Ishikawa (cell line): Measurements from ENCODE around the gene CAPRIN1.

Source experiments
- CEBPB ChIP-seq: IDR thresholded peaks from 2 replicates; pipeline ENCODE4 v1.6.1; 2012
- CREB1 ChIP-seq: IDR thresholded peaks from 2 replicates; pipeline ENCODE4 v1.6.1; 2012; ENCODE audit warnings: low read depth
- EGR1 ChIP-seq: IDR thresholded peaks from 2 replicates; pipeline ENCODE4 v1.6.1; 2012
- EP300 ChIP-seq: IDR thresholded peaks from 2 replicates; pipeline ENCODE4 v1.6.1; 2012; ENCODE audit warnings: borderline replicate concordance
- FOXM1 ChIP-seq: IDR thresholded peaks from 2 replicates; pipeline ENCODE4 v1.6.1; 2012; ENCODE audit warnings: low read depth, borderline replicate concordance
- NFIC ChIP-seq: IDR thresholded peaks from 2 replicates; pipeline ENCODE4 v1.6.1; 2012
- RAD21 ChIP-seq: IDR thresholded peaks from 2 replicates; pipeline ENCODE4 v1.6.1; 2012; ENCODE audit warnings: low read depth
- TAF1 ChIP-seq: IDR thresholded peaks from 2 replicates; pipeline ENCODE4 v1.6.1; 2012; ENCODE audit warnings: low read depth, mild to moderate bottlenecking
- TCF12 ChIP-seq: IDR thresholded peaks from 2 replicates; pipeline ENCODE4 v1.6.1; 2012; ENCODE audit warnings: low read depth
- TEAD4 ChIP-seq: IDR thresholded peaks from 2 replicates; pipeline ENCODE4 v1.6.1; 2012
- YY1 ChIP-seq: IDR thresholded peaks from 2 replicates; pipeline ENCODE4 v1.6.1; 2012; ENCODE audit warnings: low read depth
- ZBTB7A ChIP-seq: IDR thresholded peaks from 2 replicates; pipeline ENCODE4 v1.6.1; 2012; ENCODE audit warnings: low read depth
- TF ChIP-seq, protein P1 (sequence below): IDR thresholded peaks from 2 replicates; pipeline ENCODE4 v1.6.1; 2012
- TF ChIP-seq, protein P2 (sequence below): IDR thresholded peaks from 2 replicates; pipeline ENCODE4 v1.6.1; 2012; ENCODE audit warnings: low read depth, mild to moderate bottlenecking
- TF ChIP-seq, protein P3 (sequence below): IDR thresholded peaks from 2 replicates; pipeline ENCODE4 v1.6.1; 2012

Gene CAPRIN1

DNA sequence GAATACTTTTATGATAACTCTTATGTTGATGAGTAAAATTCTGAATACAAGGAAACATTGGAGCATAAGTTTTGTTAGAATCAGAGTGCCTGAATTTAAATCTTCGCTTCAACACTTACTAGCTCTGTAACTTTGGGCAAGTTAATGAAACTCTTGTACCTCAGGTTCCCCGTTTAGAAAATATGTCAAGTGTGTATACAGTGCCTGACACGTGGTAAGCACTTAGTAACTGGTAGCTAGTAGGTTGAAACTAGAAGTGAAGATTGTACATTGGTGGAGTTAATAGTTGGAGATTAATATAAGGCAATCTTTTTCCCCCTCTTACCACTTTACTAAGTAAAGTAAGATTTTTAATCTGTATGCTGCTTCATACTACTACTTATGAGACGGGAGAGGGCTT, 29.1 kb downstream of the CAPRIN1 start:
- TF ChIP-seq TEAD4: no peak

DNA sequence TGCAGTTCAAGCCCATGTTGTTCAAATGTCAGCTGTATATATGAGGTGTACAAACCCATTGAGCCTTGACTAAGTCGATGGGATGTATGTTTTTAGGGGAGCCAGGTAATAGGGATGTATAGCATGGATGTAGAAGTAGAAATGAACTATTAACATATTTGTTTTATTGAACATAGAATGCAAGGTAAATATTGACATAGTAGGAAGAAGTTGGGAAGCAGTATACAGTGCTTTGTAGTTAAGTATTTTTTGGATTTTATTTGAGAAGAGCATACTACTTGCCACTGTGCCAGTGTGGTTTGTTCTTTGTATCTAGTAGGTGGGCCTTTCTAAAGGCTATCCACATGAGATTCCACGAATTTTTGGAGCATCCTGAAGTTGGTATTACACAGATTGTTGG, 33.1 kb downstream of the CAPRIN1 start:
- TF ChIP-seq TEAD4 (no peak), EP300 (no peak), FOXM1 (no peak), ZBTB7A (no peak), CEBPB (no peak), TCF12 (no peak), RAD21 (no peak), CREB1 (no peak), NFIC (no peak), YY1 (no peak), TAF1 (no peak), EGR1 (no peak)
- TF ChIP-seq, protein P1, sequence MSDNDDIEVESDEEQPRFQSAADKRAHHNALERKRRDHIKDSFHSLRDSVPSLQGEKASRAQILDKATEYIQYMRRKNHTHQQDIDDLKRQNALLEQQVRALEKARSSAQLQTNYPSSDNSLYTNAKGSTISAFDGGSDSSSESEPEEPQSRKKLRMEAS: no peak
- TF ChIP-seq, protein P2, sequence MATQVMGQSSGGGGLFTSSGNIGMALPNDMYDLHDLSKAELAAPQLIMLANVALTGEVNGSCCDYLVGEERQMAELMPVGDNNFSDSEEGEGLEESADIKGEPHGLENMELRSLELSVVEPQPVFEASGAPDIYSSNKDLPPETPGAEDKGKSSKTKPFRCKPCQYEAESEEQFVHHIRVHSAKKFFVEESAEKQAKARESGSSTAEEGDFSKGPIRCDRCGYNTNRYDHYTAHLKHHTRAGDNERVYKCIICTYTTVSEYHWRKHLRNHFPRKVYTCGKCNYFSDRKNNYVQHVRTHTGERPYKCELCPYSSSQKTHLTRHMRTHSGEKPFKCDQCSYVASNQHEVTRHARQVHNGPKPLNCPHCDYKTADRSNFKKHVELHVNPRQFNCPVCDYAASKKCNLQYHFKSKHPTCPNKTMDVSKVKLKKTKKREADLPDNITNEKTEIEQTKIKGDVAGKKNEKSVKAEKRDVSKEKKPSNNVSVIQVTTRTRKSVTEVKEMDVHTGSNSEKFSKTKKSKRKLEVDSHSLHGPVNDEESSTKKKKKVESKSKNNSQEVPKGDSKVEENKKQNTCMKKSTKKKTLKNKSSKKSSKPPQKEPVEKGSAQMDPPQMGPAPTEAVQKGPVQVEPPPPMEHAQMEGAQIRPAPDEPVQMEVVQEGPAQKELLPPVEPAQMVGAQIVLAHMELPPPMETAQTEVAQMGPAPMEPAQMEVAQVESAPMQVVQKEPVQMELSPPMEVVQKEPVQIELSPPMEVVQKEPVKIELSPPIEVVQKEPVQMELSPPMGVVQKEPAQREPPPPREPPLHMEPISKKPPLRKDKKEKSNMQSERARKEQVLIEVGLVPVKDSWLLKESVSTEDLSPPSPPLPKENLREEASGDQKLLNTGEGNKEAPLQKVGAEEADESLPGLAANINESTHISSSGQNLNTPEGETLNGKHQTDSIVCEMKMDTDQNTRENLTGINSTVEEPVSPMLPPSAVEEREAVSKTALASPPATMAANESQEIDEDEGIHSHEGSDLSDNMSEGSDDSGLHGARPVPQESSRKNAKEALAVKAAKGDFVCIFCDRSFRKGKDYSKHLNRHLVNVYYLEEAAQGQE: no peak
- TF ChIP-seq, protein P3, sequence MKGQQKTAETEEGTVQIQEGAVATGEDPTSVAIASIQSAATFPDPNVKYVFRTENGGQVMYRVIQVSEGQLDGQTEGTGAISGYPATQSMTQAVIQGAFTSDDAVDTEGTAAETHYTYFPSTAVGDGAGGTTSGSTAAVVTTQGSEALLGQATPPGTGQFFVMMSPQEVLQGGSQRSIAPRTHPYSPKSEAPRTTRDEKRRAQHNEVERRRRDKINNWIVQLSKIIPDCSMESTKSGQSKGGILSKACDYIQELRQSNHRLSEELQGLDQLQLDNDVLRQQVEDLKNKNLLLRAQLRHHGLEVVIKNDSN: no peak

DNA sequence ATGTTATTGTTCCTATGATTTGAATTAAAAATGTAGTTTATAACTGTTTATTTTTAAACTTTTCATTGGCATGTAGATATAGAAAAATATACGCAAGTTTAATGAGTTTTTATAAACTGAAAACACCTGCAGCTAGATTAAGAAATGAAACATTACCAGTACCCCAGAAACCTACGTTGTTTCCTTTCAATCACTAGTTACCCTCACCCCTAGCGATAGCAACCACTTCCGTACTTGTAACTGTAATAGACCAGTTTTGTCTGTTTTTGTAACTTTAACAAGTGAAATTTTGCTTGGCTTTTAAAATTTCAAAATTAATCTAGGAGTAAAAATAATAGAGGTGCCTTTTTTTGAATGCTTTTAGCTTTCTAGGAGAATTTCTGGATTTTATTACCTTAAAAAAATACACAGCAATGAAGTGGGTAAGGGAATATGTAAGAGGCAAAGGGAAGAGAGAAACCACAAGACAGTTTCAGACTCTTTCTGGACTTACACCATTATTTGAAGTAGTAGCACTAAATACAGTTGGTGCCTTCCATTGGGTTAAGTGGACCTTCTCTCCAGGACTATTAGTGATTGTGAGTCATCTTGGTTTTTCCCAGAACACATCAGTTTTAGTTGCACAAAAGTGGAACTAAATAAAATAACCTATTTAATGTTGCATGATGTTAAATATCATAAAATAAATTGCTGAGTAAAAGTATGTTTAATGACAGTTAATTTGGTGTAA, 35.2 kb downstream of the CAPRIN1 start:
- TF ChIP-seq TAF1 (no peak), NFIC (no peak), RAD21 (no peak), YY1 (no peak)
- TF ChIP-seq, protein P2: no peak
- TF ChIP-seq, protein P3: no peak
- TF ChIP-seq, protein P1: no peak

DNA sequence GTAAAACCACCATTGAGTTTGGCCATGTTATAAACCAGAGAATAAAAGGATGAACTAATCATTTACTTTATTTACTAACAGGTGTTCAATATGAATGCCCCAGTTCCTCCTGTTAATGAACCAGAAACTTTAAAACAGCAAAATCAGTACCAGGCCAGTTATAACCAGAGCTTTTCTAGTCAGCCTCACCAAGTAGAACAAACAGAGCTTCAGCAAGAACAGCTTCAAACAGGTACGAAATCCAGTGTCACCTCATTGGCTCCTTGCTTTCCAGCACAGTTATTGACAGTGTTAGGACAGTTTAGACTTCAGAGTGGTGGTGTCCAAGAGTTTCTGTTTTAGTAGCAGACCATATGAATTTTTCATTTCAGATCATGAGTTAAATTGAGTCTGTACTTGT, 40.3 kb downstream of the CAPRIN1 start:
- TF ChIP-seq CREB1: no peak
- TF ChIP-seq, protein P2: no peak
- TF ChIP-seq CEBPB: no peak
- TF ChIP-seq TCF12: no peak
- no peak for TF ChIP-seq RAD21
- TF ChIP-seq ZBTB7A: no peak
- TF ChIP-seq YY1: no peak

DNA sequence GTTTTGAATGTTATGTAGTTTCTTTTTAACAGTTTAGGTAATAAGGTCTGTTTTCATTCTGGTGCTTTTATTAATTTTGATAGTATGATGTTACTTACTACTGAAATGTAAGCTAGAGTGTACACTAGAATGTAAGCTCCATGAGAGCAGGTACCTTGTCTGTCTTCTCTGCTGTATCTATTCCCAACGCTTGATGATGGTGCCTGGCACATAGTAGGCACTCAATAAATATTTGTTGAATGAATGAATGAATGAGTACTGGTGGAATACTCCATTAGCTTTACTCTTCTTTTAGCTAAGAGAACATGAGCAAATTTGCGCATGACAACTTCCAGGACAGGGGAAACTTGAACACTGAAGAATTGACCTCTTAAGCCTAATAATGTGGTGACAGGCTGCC, 47.3 kb downstream of the CAPRIN1 start:
- TF ChIP-seq RAD21: no peak
- TF ChIP-seq NFIC: no peak
- no peak for TF ChIP-seq CEBPB
- no peak for TF ChIP-seq FOXM1
- no peak for TF ChIP-seq TEAD4
- TF ChIP-seq EP300: no peak
- no peak for TF ChIP-seq CREB1
- no peak for TF ChIP-seq YY1
- TF ChIP-seq, protein P1: no peak
- TF ChIP-seq TCF12: no peak
- no peak for TF ChIP-seq TAF1
- TF ChIP-seq, protein P2: no peak
- TF ChIP-seq, protein P3: no peak
- TF ChIP-seq EGR1: no peak
- no peak for TF ChIP-seq ZBTB7A
